GM12872 (cell line): ENCODE measurements around the gene TNNT3.

Source experiments
- TF ChIP-seq, protein P1 (sequence below): IDR thresholded peaks from 3 replicates; pipeline ENCODE4 v1.5.1; 2011; ENCODE audit warnings: low read depth, mild to moderate bottlenecking, low read length, moderate library complexity; ENCODE audit not compliant: insufficient read depth

The TNNT3 gene

DNA sequence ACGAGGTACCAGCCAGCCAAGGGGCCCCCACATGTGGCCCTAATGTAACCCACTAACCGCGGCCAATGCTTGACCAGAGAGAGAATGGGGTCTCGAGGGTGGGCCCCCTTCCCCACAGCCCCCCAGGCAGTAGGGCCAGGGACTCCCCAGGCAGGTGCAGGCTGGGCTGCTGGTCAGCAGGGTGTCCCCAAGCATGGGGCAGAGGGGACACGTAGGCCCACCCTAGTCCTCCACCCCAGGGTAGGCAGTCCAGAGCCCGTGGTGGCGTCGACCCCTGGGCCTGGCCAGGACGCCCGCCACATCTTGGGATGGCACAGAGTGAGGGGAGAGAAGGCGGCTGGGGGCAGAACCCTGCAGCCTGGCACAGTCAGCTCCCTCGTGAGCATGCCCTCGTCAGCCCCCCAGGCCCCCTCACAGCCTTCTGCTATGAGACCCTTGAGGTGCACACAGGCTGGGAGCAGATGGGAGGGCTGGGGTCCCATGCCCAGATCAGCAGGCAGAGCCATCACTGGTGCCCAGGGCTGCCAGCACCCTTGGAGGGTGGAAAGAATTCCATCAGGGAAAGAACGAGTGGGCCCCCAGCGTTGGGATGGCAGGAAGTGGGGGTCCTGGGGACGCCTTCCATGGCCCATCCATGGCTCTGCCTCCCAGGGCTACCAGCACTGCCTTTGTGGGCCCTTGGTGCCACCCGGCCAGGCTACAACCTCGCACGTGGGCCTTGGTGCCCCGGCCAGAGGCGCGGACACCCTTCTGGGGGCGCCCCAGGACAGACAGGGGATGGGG, 6.1 kb downstream of the TNNT3 start:
- TF ChIP-seq, protein P1, sequence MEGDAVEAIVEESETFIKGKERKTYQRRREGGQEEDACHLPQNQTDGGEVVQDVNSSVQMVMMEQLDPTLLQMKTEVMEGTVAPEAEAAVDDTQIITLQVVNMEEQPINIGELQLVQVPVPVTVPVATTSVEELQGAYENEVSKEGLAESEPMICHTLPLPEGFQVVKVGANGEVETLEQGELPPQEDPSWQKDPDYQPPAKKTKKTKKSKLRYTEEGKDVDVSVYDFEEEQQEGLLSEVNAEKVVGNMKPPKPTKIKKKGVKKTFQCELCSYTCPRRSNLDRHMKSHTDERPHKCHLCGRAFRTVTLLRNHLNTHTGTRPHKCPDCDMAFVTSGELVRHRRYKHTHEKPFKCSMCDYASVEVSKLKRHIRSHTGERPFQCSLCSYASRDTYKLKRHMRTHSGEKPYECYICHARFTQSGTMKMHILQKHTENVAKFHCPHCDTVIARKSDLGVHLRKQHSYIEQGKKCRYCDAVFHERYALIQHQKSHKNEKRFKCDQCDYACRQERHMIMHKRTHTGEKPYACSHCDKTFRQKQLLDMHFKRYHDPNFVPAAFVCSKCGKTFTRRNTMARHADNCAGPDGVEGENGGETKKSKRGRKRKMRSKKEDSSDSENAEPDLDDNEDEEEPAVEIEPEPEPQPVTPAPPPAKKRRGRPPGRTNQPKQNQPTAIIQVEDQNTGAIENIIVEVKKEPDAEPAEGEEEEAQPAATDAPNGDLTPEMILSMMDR = no peak

DNA sequence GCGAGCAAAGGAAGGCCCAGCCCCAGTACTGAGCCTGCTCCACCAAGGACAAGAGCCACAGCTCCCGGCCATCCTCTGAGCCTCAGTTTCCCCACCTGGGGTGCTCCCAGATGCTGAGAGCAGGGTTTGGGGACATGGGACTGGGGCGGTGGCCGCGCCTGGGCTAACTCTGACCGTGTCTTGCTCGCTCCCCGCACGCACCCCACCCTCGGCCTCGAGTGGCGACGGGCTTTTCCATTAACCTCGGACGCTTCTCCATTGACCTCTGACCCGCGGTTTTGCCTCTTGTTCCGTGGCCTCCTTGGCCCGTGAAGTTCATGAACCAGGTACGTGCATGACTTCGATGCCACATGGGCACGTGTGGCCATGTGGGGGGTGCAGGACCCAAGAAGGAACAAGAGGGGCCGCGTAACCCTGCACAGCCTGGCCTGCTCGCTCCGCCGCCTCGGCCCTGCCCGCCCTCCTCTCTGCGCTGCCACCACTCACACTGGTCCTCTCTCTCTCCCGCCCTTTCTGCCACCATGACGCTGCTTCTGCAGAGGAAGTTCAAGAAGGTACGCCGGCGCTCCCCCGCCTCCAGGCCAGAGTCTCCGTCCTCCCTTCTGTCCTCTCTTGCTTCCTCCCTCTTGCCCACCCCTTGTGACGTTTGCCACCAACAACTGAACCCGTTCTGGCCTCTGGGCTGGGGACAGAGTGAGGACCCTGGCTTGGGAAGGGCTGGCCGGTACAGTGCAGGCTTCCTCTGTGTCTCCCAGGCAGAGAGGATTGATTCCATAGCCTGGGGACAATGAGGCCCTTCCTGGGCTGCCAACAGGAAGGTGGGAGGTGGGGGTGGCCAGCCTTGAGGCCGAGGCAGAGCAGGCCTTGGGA, 6.9 kb downstream of the TNNT3 start:
- TF ChIP-seq, protein P1 = no peak

DNA sequence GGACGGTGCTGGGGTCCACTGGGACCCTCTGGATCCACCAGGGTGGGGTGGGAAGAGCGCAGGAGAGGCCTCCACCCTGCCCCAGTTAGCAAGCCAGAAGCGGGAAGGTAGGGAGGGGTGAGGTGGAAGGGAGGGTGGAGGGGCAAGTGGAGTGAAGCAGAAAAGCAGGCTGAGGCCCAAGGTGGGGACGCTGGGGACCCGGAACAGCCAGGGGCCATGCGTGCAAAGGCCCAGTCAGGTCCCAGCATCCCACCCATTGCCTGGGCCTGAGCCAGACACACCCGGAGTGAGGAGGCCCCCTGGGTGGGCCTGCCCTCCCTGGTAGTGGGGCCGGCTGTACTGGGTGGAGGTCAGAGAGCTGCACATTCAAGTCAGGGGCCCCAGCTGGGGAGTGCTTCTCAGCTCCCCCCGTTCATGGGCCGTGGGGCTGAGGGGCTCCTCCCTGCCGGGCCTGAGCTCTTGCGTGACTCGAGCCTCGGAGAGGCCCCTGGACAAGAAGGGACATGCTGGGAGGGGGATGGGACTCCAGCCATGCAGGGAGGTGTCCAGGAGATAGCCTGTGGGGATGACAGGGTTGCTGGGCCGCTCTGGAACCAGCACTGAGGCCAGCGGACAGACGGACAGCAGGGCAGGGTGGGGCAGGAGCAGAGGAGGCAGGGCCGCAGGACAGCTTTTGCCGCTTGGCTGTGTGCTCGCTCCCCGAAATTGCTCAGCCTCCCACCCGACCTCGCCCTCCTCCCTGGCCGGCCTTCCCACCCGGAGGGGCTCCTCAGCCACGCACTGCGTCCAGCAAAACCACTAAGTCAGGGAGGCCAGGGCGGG, 7.7 kb downstream of the TNNT3 start:
- TF ChIP-seq, protein P1 = no peak

DNA sequence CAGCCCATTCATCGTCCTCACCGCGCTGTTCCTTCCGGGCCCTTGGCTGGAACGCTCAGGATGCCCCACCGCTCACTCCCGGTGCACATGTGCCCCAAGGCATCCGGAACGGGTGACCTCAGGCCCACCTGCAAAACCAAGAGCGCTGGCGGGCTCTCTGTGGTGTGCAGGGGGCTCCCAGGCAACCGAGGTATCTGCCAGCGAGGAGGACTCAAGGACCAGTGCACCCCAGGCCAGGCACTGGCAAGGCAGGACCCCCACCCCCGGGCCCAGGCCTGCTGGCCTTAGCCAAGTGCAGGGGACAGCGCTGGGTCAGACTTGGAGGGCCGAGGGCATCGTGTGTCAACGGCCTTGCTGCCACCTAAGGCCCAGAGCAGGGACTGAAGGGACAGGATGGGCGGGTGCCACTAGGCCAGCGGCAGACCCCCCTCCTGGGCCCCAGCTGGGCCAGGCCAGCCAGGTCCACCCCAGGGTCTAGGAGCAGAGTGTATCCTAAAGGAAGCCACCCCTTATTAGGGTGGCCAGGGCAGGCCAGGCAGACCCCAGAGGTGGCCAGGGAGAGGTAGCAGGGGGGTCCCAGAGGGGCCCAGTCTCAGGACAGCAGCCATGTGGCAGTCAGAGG, 8.5 kb downstream of the TNNT3 start:
- TF ChIP-seq, protein P1 = no peak

DNA sequence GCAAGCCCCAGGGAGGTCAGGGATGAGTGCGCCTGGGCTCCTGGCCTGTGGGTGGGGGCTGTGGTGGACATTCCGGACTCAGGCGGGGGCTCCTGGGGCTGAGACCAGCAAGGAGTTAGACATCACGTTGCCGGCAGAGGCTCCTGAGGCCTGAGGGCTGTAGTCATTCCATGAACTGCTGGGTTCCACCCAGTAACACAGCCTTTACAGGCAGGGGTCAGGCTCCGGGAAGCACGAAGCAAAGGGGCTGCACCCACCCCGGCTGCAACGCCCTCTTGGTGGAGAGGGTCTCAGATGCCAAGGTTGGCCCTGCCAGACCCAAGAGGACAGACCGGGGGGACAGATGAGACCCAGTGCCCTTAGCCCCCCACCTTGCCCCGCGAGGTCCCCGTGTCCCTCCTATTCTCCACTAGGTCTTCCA, 9.0 kb downstream of the TNNT3 start:
- TF ChIP-seq, protein P1 = no peak

DNA sequence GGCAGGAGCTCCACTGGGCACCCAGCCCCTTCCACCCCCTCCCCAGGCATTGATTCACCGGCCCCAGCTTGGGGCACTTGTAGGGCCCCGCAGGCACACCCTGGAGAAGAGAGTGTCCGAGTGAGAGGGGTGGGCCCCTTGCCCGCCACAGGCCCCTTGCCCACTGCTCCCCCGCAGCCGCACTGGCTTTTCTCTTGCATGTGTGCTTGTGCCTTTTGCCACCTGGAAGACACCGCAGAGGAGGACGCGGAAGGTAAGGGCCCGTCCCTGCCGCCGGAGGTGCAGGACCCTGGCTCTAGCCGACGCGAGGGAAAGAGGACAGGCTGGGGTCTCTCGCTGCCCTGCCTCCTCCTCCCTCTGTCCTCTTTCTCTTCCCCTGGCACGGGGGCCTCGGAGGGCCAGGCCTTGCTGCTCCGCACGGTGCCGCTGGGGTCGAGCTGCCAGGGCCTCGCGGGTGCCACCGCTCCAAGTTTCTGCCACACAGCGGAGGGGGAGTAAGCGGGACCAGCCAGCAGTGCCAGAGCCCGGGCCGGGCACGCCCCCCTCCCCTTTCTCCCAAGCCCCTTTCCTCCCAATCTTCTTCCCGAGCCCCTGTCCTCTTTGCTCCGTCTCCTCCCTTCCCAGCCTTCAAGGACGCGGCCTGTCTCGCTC, 9.5 kb downstream of the TNNT3 start:
- TF ChIP-seq, protein P1 = no peak
